WERI-Rb-1 (cell line): ENCODE data around the gene FBLN7.

Experiments used
- DNase-seq: peaks from one replicate; pipeline ENCODE4 v3.0.0-alpha.2; 2020
- H3K27ac ChIP-seq: fragments of 250-450 bp; sonication (Bioruptor Pico); 2 replicates; pipeline ENCODE4 v1.5.1; 2020; ENCODE audit warnings: mild to moderate bottlenecking, moderate library complexity
- H3K27me3 ChIP-seq: fragments of 250-450 bp; sonication (Bioruptor Pico); 2 replicates; pipeline ENCODE4 v1.5.1; 2021; ENCODE audit warnings: mild to moderate bottlenecking, low read depth, moderate library complexity; ENCODE audit not compliant: insufficient read depth, severe bottlenecking
- H3K36me3 ChIP-seq: fragments of 250-450 bp; sonication (Bioruptor Pico); 2 replicates; pipeline ENCODE4 v1.5.1; 2020; ENCODE audit warnings: mild to moderate bottlenecking, moderate library complexity
- H3K4me3 ChIP-seq: 2 replicates; pipeline ENCODE4 v1.5.1; 2011; ENCODE audit warnings: low read depth, mild to moderate bottlenecking, control low read depth, low read length
- H3K9me3 ChIP-seq: fragments of 250-450 bp; sonication (Bioruptor Pico); 2 replicates; pipeline ENCODE4 v1.5.1; 2021; ENCODE audit warnings: mild to moderate bottlenecking, moderate library complexity; ENCODE audit not compliant: severe bottlenecking
- TF ChIP-seq, protein P1 (sequence below): IDR thresholded peaks from 2 replicates; pipeline ENCODE4 v1.5.1; 2011; ENCODE audit warnings: low read depth, mild to moderate bottlenecking, control low read depth, inconsistent platforms, low read length

FBLN7 gene

DNA sequence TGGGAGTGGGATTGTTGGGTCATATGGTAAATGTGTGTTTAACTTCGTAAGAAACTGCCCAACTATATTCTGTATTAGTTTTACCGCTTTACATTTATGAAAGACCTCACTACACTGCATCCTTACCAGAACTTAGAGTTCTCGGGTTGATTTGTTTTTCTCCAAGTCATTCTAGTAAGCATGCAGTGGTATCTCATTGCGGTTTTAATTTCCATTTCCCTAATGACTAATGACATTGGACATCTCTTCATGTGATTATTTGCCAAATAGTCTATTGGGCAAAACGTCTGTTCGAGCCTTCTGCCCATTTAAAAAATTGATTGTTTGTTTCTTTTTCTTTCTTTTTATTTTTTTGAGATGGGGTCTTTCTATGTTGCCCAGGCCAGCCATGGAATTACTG lies 6.8 kb downstream of the FBLN7 start:
- TF ChIP-seq, protein P1, sequence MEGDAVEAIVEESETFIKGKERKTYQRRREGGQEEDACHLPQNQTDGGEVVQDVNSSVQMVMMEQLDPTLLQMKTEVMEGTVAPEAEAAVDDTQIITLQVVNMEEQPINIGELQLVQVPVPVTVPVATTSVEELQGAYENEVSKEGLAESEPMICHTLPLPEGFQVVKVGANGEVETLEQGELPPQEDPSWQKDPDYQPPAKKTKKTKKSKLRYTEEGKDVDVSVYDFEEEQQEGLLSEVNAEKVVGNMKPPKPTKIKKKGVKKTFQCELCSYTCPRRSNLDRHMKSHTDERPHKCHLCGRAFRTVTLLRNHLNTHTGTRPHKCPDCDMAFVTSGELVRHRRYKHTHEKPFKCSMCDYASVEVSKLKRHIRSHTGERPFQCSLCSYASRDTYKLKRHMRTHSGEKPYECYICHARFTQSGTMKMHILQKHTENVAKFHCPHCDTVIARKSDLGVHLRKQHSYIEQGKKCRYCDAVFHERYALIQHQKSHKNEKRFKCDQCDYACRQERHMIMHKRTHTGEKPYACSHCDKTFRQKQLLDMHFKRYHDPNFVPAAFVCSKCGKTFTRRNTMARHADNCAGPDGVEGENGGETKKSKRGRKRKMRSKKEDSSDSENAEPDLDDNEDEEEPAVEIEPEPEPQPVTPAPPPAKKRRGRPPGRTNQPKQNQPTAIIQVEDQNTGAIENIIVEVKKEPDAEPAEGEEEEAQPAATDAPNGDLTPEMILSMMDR = no peak
- peaks cover 19% of the 10 kb centered on the region for H3K36me3 ChIP-seq
- no peak overlapping the region for H3K27ac ChIP-seq
- no peaks in the 10 kb centered on the region for H3K9me3 ChIP-seq
- H3K4me3 ChIP-seq = no peak overlapping the region
- DNase-seq = no peak
- no peaks in the 10 kb centered on the region for H3K27me3 ChIP-seq

DNA sequence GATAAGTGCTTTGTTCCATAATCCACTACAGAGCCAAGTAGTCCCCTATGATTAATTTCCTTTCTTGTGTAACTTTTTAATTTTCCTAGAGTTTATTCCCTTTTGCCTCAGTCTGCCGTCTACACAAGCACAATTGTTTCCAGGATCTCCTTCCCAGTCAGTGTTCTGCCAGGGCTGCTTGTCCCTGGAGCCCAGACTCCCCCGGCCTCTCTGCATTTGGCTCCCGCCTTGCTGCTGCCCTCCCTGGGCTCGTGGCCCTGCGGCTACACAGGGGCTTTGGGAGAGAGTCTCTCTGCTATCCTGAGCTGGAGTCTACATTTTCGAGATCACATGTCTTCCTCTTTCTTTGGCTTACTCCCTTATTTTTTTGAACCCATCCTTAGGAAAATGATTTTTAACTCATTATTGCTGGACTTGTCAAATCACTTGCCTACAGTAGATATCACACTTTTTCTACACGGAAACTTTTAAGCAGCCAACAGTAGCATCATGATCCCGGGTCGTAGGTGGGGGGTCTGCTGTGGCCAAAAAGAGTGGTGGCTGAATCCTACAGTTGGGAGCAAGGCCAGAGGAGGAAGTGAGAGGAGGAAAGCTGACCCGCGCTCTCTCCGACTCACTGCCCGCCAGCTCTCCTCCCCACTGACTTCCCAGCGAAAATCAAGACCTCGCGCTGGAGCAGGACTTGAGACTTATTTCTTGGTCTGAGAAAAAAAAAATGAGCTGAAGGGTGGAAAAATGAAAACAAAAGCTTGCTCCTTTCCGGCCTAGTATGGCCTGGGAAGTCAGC lies 9.4 kb downstream of the FBLN7 start:
- Histone ChIP-seq H3K27ac (no peak overlapping the region), H3K36me3 (no peaks in the 10 kb centered on the region), H3K4me3 (no peak overlapping the region), H3K27me3 (no peaks in the 10 kb centered on the region), H3K9me3 (no peaks in the 10 kb centered on the region)
- TF ChIP-seq, protein P1 = no peak
- DNase-seq = no peak

DNA sequence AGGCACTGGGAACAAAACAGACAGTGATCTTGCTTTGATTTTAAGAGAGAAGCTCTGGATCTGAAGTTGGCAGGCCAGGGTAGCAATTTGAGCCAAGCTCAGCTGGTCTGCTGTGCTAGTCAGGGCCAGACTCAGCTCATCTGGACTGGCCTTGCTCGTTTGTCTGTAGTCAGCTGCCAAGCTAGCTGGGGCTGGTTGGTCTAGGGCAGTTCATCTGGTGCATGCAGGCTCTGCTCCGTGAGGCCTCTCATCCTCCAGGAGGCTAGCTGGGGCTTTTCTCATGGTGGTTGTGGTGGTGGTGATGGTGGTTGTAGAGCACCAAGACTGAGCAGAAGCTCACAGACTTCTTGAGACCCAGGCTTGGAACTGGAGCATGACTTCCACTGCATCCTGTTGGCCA lies 10.3 kb downstream of the FBLN7 start:
- H3K36me3 ChIP-seq = peaks cover 5% of the 10 kb centered on the region; the same call in 1 of the 2 replicates
- TF ChIP-seq, protein P1 = no peak
- no peak overlapping the region for H3K27ac ChIP-seq
- no peak overlapping the region for H3K4me3 ChIP-seq
- DNase-seq = no peak
- H3K27me3 ChIP-seq = no peaks in the 10 kb centered on the region
- no peaks in the 10 kb centered on the region for H3K9me3 ChIP-seq

DNA sequence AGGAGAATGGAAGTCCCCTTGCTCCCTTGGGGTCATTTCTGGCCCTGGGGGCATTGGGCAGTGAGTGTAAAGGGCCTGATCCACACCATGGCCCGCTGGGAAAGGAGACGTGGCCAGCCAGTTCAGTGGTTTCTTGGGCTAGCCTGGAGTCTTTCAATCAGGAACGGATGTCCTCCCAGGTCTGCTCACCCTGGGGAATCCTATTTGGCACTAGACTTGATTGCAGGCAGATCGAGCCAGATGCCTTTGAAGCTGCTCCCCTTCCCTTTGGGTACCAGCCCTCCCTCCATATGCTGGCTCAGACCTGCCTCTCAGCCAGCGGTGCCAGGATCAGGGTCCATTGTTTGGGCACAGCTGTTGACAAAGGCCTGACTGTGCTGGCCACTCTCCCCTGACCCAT lies 11.0 kb downstream of the FBLN7 start:
- DNase-seq = no peak
- TF ChIP-seq, protein P1 = no peak
- Histone ChIP-seq H3K4me3 (no peak overlapping the region), H3K9me3 (no peaks in the 10 kb centered on the region), H3K27ac (no peak overlapping the region), H3K27me3 (no peaks in the 10 kb centered on the region), H3K36me3 (peaks cover 6% of the 10 kb centered on the region; the same call in 1 of the 2 replicates)

DNA sequence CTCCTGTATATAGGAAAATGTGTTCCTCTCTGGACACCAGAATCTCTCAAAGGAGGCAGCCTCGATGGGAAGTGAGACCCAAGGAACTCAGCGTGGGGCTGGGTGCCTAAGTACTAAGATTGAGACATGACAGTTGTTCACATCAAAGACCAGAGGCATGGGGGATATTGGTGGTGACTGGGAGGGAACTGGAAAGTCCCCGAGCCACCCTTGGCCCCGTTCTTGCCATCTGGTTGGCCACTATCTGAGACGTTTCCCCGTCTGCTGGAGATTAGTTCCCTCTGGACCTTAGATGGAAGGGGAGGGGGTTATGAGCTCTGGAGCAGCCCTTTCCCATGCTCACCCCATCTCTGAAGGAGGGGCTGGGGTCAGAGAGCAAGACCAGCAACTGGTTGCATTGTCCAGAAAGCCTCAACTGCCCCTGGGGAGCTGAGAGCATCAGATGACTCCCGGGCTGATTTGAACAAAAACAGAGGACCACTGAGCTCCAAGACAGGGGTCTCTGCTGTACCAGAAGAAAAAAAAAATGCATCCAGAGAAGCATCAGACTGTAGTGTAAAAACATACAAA lies 11.8 kb downstream of the FBLN7 start:
- TF ChIP-seq, protein P1 = no peak
- Histone ChIP-seq H3K4me3 (no peak overlapping the region), H3K36me3 (peaks cover 8% of the 10 kb centered on the region; the same call in 1 of the 2 replicates), H3K27ac (no peak overlapping the region), H3K27me3 (no peaks in the 10 kb centered on the region), H3K9me3 (no peaks in the 10 kb centered on the region)
- DNase-seq = no peak
